ENCODE measurements around the gene PLXNC1.

Gene PLXNC1

DNA sequence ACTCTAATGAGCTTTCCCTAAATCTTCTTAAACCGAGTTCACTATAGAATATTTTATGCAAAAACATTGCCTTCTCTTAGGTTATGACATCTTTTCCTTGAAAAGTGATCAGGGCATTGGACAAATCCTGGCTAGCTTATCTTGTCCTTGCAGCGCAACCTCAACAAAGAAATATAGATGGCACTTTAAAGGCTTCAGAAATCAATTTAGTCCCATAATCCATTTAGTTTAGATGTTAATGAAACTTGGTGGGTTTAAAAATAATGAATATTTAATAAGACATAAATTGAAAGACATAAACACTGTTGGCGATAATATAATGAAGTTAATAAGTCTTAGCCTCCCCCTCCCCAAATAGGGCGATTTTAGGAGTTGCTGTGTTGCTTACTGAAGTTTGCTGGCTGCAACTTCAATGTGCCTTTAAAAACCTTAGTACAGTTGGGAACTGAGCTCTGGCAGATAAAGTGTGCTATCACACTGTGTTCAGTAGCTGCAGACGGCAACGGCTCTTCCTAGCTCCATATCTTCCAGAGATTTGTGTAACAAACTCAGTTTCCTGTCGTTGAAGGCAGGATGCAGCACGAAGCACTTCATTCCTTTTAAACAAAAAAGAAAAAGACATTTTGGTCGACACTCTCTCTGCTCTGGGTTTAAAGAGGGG, 19.5 kb downstream of the PLXNC1 start:
- H3K27ac ChIP-seq (ENCODE audit: low read depth, low read length) = no peak overlapping the region
- H3K27me3 ChIP-seq (ENCODE audit: control insufficient read depth in 5 of 5, insufficient read depth in 4 of 5, low read length in 5 of 5) = no peaks in the 10 kb centered on the region
- no peaks in the 10 kb centered on the region for H3K36me3 ChIP-seq (ENCODE audit: control insufficient read depth in 5 of 5, insufficient read depth in 5 of 5, low read length in 5 of 5)
- H3K9me3 ChIP-seq (ENCODE audit: control insufficient read depth in 5 of 5, low read length in 5 of 5) = no peaks in the 10 kb centered on the region
- no peaks in the 10 kb centered on the region for H3K4me1 ChIP-seq (ENCODE audit: control insufficient read depth in 5 of 5, insufficient read depth in 5 of 5, low read length in 5 of 5)
- H3K4me3 ChIP-seq (ENCODE audit: low read depth in 1 of 5, low read length in 5 of 5) = no peak overlapping the region
- H3K9ac ChIP-seq (ENCODE audit: low read length in 5 of 5) = no peak overlapping the region

DNA sequence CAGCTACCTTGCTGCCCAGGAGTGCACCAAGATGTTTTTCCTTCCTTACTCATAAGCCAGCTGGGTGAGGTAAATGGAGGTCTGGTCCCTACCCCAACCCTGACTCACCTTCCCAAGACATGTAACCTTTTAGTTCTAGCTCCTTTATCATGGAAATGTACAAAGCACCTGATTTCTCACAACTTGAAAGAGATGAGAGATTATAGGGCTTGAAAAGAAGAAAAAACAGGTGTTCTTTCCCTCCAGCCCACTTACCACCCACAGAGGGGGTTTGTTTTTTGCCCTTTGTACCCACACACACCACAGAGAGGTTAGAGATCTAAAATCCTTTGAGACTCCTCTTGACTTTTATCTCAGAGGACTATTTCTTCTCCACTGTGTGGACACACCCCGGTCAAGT, 21.1 kb downstream of the PLXNC1 start:
- Histone ChIP-seq H3K27ac (ENCODE audit: low read depth, low read length) (no peak overlapping the region), H3K4me1 (ENCODE audit: control insufficient read depth in 5 of 5, insufficient read depth in 5 of 5, low read length in 5 of 5) (peaks cover 0 to 2% (median 0%) of the 10 kb centered on the region in 5 donors), H3K9ac (ENCODE audit: low read length in 5 of 5) (no peak overlapping the region), H3K27me3 (ENCODE audit: control insufficient read depth in 5 of 5, insufficient read depth in 4 of 5, low read length in 5 of 5) (no peaks in the 10 kb centered on the region), H3K36me3 (ENCODE audit: control insufficient read depth in 5 of 5, insufficient read depth in 5 of 5, low read length in 5 of 5) (no peaks in the 10 kb centered on the region), H3K4me3 (ENCODE audit: low read depth in 1 of 5, low read length in 5 of 5) (no peak overlapping the region), H3K9me3 (ENCODE audit: control insufficient read depth in 5 of 5, low read length in 5 of 5) (no peaks in the 10 kb centered on the region)

DNA sequence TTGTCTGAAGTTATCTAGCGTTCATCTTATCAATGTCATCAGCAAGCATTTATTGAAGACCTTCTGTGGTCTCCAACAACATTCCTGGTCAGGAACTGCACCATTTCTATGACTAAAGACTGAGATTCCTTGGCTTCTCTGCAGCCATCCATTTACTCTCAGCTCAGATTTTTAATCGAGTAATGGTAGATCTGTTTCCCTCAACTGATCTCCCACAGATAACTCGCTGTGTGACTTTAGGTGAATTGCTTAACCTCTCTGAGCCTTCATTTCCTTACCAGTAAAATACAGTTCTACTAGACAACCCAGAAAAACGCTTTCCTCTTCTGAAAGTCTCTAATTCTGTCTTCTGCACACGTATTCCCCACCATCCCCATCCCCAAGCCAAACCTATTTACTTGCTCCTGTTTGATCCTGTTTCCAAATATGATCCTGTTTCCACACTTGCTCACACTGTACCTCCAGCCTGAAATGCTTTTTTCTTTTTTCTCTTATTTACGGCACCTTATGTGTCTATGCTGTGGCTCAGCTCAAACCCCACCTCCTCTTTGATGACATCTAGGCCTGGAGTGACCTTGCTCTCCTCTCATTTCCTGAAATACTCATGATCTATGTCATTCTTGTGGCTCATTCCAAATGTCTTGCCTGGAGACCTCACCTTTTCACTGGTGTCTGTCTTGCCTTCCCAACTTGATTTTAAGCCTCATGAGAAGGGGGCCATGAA, 21.8 kb downstream of the PLXNC1 start:
- H3K27me3 ChIP-seq (ENCODE audit: control insufficient read depth in 5 of 5, insufficient read depth in 4 of 5, low read length in 5 of 5) = peaks cover 0 to 2% (median 0%) of the 10 kb centered on the region in 5 donors
- no peak overlapping the region for H3K27ac ChIP-seq (ENCODE audit: low read depth, low read length)
- peaks cover 0 to 2% (median 0%) of the 10 kb centered on the region in 5 donors for H3K4me1 ChIP-seq (ENCODE audit: control insufficient read depth in 5 of 5, insufficient read depth in 5 of 5, low read length in 5 of 5)
- H3K36me3 ChIP-seq (ENCODE audit: control insufficient read depth in 5 of 5, insufficient read depth in 5 of 5, low read length in 5 of 5) = no peaks in the 10 kb centered on the region
- H3K9ac ChIP-seq (ENCODE audit: low read length in 5 of 5) = no peak overlapping the region
- H3K4me3 ChIP-seq (ENCODE audit: low read depth in 1 of 5, low read length in 5 of 5) = no peak overlapping the region
- no peaks in the 10 kb centered on the region for H3K9me3 ChIP-seq (ENCODE audit: control insufficient read depth in 5 of 5, low read length in 5 of 5)

DNA sequence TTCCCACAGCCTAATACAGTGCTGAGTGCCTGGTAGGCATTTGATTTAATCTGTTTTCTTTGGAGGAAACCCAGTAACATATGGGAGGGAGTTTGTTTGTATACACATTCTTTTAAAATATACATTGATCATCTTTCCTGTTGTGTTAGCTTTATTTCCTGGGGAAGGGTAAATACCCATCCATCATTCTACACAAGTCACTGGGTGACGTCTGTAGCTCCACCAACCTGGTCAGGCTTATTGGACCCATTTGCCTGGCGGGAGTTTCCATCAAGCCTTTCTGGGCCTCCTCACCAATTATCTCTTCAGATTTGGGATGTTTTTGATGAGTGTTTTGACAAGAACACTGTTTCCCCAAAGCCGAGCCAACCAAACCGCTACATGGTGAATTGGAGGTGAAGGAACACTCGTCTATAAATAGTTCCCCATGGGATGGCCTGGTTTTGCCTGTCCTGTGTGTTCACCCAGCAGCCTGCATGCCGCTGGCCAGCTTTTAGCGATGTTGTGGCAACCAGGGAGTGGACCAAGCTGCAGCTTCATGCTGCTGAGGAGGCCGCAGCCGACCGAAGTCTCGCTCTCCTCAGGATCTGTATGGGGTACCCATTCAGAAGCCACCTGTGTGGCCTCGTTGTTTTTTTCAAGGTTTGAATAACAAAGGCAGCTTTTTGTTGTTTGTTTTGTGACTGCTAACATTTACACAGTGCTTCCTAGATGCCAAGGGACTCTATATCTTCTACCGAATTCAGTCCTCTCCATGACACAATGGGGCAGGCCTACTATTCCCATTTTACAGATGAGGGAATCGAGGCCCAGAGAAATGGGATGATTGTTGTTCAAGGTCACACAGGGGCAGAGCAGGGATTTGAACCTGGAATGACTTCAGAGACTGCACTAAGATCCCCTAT, 22.6 kb downstream of the PLXNC1 start:
- peaks cover 0 to 2% (median 0%) of the 10 kb centered on the region in 5 donors for H3K4me1 ChIP-seq (ENCODE audit: control insufficient read depth in 5 of 5, insufficient read depth in 5 of 5, low read length in 5 of 5)

DNA sequence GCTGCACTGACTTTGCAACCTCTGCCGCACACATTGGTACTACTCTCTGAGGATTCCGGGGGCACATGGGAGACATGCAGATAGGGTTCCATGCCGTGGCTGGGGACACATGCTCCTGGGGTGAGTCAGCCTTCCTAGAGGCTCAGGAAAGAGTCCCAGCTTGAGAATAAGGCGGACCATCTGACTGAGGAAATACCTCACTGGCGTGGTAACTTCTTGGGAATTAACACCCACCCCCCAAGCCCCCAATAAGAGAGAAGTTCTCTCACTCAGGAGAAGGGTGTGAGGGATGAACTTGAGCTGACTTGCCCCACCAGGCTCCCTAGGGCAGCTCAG, 23.2 kb downstream of the PLXNC1 start:
- no peak overlapping the region for H3K27ac ChIP-seq (ENCODE audit: low read depth, low read length)
- H3K4me1 ChIP-seq (ENCODE audit: control insufficient read depth in 5 of 5, insufficient read depth in 5 of 5, low read length in 5 of 5) = peaks cover 0 to 2% (median 0%) of the 10 kb centered on the region in 5 donors
- no peaks in the 10 kb centered on the region for H3K36me3 ChIP-seq (ENCODE audit: control insufficient read depth in 5 of 5, insufficient read depth in 5 of 5, low read length in 5 of 5)
- no peak overlapping the region for H3K4me3 ChIP-seq (ENCODE audit: low read depth in 1 of 5, low read length in 5 of 5)
- H3K9ac ChIP-seq (ENCODE audit: low read length in 5 of 5) = no peak overlapping the region
- peaks cover 0 to 2% (median 0%) of the 10 kb centered on the region in 5 donors for H3K27me3 ChIP-seq (ENCODE audit: control insufficient read depth in 5 of 5, insufficient read depth in 4 of 5, low read length in 5 of 5)
- H3K9me3 ChIP-seq (ENCODE audit: control insufficient read depth in 5 of 5, low read length in 5 of 5) = no peaks in the 10 kb centered on the region

More for the DNA sequence above, 22.6 kb downstream of the PLXNC1 start:
- H3K27ac ChIP-seq (ENCODE audit: low read depth, low read length) = no peak overlapping the region
- no peaks in the 10 kb centered on the region for H3K9me3 ChIP-seq (ENCODE audit: control insufficient read depth in 5 of 5, low read length in 5 of 5)
- no peak overlapping the region for H3K9ac ChIP-seq (ENCODE audit: low read length in 5 of 5)
- no peak overlapping the region for H3K4me3 ChIP-seq (ENCODE audit: low read depth in 1 of 5, low read length in 5 of 5)
- no peaks in the 10 kb centered on the region for H3K36me3 ChIP-seq (ENCODE audit: control insufficient read depth in 5 of 5, insufficient read depth in 5 of 5, low read length in 5 of 5)
- H3K27me3 ChIP-seq (ENCODE audit: control insufficient read depth in 5 of 5, insufficient read depth in 4 of 5, low read length in 5 of 5) = peaks cover 0 to 2% (median 0%) of the 10 kb centered on the region in 5 donors

DNA sequence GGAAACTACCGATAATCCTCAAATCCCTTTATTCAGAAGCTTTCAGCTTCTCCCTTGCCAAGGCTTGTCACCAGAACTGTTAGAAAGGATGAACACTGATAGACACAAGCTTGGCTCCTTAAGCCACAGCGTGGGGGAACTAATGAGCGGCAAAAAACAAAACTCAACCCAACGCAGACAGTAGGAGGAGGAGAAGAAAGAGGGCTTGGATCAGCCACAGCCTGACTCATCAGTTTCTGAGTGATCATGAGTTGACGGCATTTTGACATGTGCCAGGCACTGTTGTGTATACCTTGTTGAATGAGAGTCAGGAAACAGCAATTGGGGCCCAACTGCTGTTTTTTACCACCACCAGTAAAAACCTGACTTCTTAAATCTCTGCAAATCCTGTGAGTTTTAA, 23.7 kb downstream of the PLXNC1 start:
- Histone ChIP-seq H3K9me3 (ENCODE audit: control insufficient read depth in 5 of 5, low read length in 5 of 5) (no peaks in the 10 kb centered on the region), H3K9ac (ENCODE audit: low read length in 5 of 5) (no peak overlapping the region), H3K27ac (ENCODE audit: low read depth, low read length) (no peak overlapping the region), H3K36me3 (ENCODE audit: control insufficient read depth in 5 of 5, insufficient read depth in 5 of 5, low read length in 5 of 5) (no peaks in the 10 kb centered on the region), H3K27me3 (ENCODE audit: control insufficient read depth in 5 of 5, insufficient read depth in 4 of 5, low read length in 5 of 5) (peaks cover 0 to 2% (median 0%) of the 10 kb centered on the region in 5 donors), H3K4me1 (ENCODE audit: control insufficient read depth in 5 of 5, insufficient read depth in 5 of 5, low read length in 5 of 5) (peaks cover 0 to 2% (median 0%) of the 10 kb centered on the region in 5 donors), H3K4me3 (ENCODE audit: low read depth in 1 of 5, low read length in 5 of 5) (no peak overlapping the region)

DNA sequence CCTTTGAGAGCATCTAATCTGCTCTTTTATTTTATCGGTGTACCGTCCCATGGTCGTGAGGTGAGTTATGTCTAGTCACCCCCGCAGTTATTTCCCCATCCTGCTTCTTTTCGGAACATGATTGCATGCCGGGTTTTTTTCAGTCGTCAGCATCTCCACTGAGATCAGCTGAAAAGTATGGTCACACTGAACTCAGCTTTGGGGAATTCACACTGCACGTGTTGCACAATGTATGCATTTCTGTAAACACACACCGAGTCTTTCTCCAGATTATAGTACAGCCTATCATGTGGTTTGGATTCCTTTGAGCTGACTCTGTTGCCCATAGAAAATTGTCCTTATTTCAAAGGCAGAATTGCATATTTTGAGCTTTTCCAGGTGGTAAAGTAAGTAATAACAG, 24.6 kb downstream of the PLXNC1 start:
- Histone ChIP-seq H3K36me3 (ENCODE audit: control insufficient read depth in 5 of 5, insufficient read depth in 5 of 5, low read length in 5 of 5) (no peaks in the 10 kb centered on the region), H3K27me3 (ENCODE audit: control insufficient read depth in 5 of 5, insufficient read depth in 4 of 5, low read length in 5 of 5) (peaks cover 0 to 2% (median 0%) of the 10 kb centered on the region in 5 donors), H3K9ac (ENCODE audit: low read length in 5 of 5) (no peak overlapping the region), H3K9me3 (ENCODE audit: control insufficient read depth in 5 of 5, low read length in 5 of 5) (peaks cover 0 to 6% (median 4%) of the 10 kb centered on the region in 5 donors), H3K4me1 (ENCODE audit: control insufficient read depth in 5 of 5, insufficient read depth in 5 of 5, low read length in 5 of 5) (peaks cover 0 to 2% (median 0%) of the 10 kb centered on the region in 5 donors), H3K4me3 (ENCODE audit: low read depth in 1 of 5, low read length in 5 of 5) (no peak overlapping the region), H3K27ac (ENCODE audit: low read depth, low read length) (no peak overlapping the region)

DNA sequence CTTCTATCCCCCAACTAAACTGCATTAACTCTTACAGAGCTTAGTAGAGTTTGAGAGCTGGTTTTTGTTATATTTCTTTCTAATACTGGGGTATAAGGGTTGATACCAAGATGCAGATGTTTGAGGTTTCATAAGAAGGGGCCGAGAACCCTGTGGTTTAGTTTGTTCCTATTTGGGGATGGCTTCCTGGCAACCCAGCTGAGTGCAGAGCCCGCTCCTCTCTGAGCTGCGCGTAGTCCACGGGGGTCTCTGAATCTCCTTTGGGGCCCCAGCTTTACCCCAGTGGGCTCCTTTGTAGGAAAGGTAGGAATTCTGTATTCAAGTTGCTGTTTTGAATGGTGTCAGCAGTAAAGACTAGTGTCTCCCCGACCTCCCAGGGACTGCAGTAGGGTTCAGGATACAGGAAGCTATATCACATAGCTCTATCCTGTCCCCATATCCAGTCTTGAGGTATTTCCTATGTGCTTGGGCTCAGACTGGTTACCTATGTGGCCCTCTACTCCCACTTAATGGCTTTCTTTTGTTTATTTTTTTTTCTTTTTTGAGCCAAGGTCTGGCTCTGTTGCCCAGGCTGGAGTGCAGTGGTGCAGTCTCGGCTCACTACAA, 25.4 kb downstream of the PLXNC1 start:
- no peak overlapping the region for H3K4me3 ChIP-seq (ENCODE audit: low read depth in 1 of 5, low read length in 5 of 5)
- H3K27me3 ChIP-seq (ENCODE audit: control insufficient read depth in 5 of 5, insufficient read depth in 4 of 5, low read length in 5 of 5) = peaks cover 0 to 2% (median 0%) of the 10 kb centered on the region in 5 donors
- H3K9ac ChIP-seq (ENCODE audit: low read length in 5 of 5) = no peak overlapping the region
- H3K36me3 ChIP-seq (ENCODE audit: control insufficient read depth in 5 of 5, insufficient read depth in 5 of 5, low read length in 5 of 5) = no peaks in the 10 kb centered on the region
- H3K27ac ChIP-seq (ENCODE audit: low read depth, low read length) = no peak overlapping the region
- peaks cover 0 to 2% (median 0%) of the 10 kb centered on the region in 5 donors for H3K4me1 ChIP-seq (ENCODE audit: control insufficient read depth in 5 of 5, insufficient read depth in 5 of 5, low read length in 5 of 5)
- H3K9me3 ChIP-seq (ENCODE audit: control insufficient read depth in 5 of 5, low read length in 5 of 5) = peaks cover 0 to 10% (median 7%) of the 10 kb centered on the region in 5 donors

DNA sequence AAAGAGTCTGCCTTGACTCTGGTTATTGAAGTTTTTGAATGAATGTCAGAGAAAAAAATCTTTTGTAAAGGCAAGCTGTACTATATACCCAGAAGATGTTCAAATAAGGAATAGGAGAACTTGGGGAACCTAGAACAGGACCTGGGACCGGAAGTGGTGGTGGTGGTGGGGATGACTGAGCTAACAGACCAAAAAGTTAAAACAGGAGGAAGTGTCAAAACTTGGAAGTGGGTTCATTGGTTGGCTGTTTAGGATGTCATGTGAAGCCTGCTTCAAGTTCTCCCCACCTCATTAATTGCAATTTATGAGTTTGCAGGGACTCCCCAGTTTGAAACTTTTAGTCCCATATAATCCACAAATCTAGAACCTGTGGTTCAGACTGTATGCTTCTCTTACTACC, 26.2 kb downstream of the PLXNC1 start:
- H3K9ac ChIP-seq (ENCODE audit: low read length in 5 of 5) = no peak overlapping the region
- H3K36me3 ChIP-seq (ENCODE audit: control insufficient read depth in 5 of 5, insufficient read depth in 5 of 5, low read length in 5 of 5) = no peaks in the 10 kb centered on the region
- no peak overlapping the region for H3K27ac ChIP-seq (ENCODE audit: low read depth, low read length)
- H3K9me3 ChIP-seq (ENCODE audit: control insufficient read depth in 5 of 5, low read length in 5 of 5) = peaks cover 0 to 10% (median 7%) of the 10 kb centered on the region in 5 donors
- no peak overlapping the region for H3K4me3 ChIP-seq (ENCODE audit: low read depth in 1 of 5, low read length in 5 of 5)
- peaks cover 0 to 2% (median 0%) of the 10 kb centered on the region in 5 donors for H3K4me1 ChIP-seq (ENCODE audit: control insufficient read depth in 5 of 5, insufficient read depth in 5 of 5, low read length in 5 of 5)
- H3K27me3 ChIP-seq (ENCODE audit: control insufficient read depth in 5 of 5, insufficient read depth in 4 of 5, low read length in 5 of 5) = peaks cover 0 to 2% (median 0%) of the 10 kb centered on the region in 5 donors

Measured in subcutaneous abdominal adipose tissue (tissue), 5 donors.